Measurements from ENCODE around the gene ERVFRD-1.

ERVFRD-1 gene

GRCh38 chr6:11110921-11111768 is at the start of gene ERVFRD-1:
Gene ERVFRD-1 (minus strand): TSS chr6:11111725. CDS start chr6:11105310, 6,415 bp downstream.
- FAIRE-seq (no peak), DNase-seq (ENCODE audit: insufficient read length, low spot score) (no peak)
- TF ChIP-seq POLR2A (IDR thresholded peaks at IDR 0.05; ENCODE audit: low read depth, low read length): no peak

GRCh38 chr6:11160199-11160598 is 48.7 kb upstream of the ERVFRD-1 start:
- no peak for FAIRE-seq

GRCh38 chr6:11155589-11155988 is 44.1 kb upstream of the ERVFRD-1 start:
- FAIRE-seq: no peak
- TF ChIP-seq POLR2A (IDR thresholded peaks at IDR 0.05; ENCODE audit: low read depth, low read length): no peak

More at GRCh38 chr6:11160199-11160598, 48.7 kb upstream of the ERVFRD-1 start:
- TF ChIP-seq POLR2A (IDR thresholded peaks at IDR 0.05; ENCODE audit: low read depth, low read length): no peak
- no peak for DNase-seq (ENCODE audit: insufficient read length, low spot score)

GRCh38 chr6:11153447-11153846 is 41.9 kb upstream of the ERVFRD-1 start:
- DNase-seq (ENCODE audit: insufficient read length, low spot score) (no peak), FAIRE-seq (no peak)
- no peak for TF ChIP-seq POLR2A (IDR thresholded peaks at IDR 0.05; ENCODE audit: low read depth, low read length)

More at GRCh38 chr6:11155589-11155988, 44.1 kb upstream of the ERVFRD-1 start:
- DNase-seq (ENCODE audit: insufficient read length, low spot score): no peak

GRCh38 chr6:11152581-11152980 is 41.1 kb upstream of the ERVFRD-1 start:
- no peak for TF ChIP-seq POLR2A (IDR thresholded peaks at IDR 0.05; ENCODE audit: low read depth, low read length)
- no peak for DNase-seq (ENCODE audit: insufficient read length, low spot score)
- FAIRE-seq: no peak

- FAIRE-seq (no peak), DNase-seq (ENCODE audit: insufficient read length, low spot score) (no peak)
- TF ChIP-seq POLR2A (IDR thresholded peaks at IDR 0.05; ENCODE audit: low read depth, low read length): no peak
These were observed 40.0 kb upstream of the ERVFRD-1 start for GRCh38 chr6:11151488-11151887.

- no peak for DNase-seq (ENCODE audit: insufficient read length, low spot score)
- no peak for TF ChIP-seq POLR2A (IDR thresholded peaks at IDR 0.05; ENCODE audit: low read depth, low read length)
These were observed 38.0 kb upstream of the ERVFRD-1 start for GRCh38 chr6:11149551-11149950.

GRCh38 chr6:11146117-11146826 is 34.7 kb upstream of the ERVFRD-1 start:
- FAIRE-seq (no peak), DNase-seq (ENCODE audit: insufficient read length, low spot score) (no peak)
- TF ChIP-seq POLR2A (IDR thresholded peaks at IDR 0.05; ENCODE audit: low read depth, low read length): no peak

More at GRCh38 chr6:11149551-11149950, 38.0 kb upstream of the ERVFRD-1 start:
- FAIRE-seq: no peak

- no peak for TF ChIP-seq POLR2A (IDR thresholded peaks at IDR 0.05; ENCODE audit: low read depth, low read length)
- DNase-seq (ENCODE audit: insufficient read length, low spot score) (peak; percentile 50), FAIRE-seq (peak; percentile 83)
These were observed 32.9 kb upstream of the ERVFRD-1 start for GRCh38 chr6:11144393-11144851.

GRCh38 chr6:11143394-11144371 is 32.2 kb upstream of the ERVFRD-1 start:
- DNase-seq (ENCODE audit: insufficient read length, low spot score) (peak; percentile 58), FAIRE-seq (peak; percentile 89)

GRCh38 chr6:11142296-11143027 is 30.9 kb upstream of the ERVFRD-1 start:
- TF ChIP-seq POLR2A (IDR thresholded peaks at IDR 0.05; ENCODE audit: low read depth, low read length): no peak
- no peak for FAIRE-seq
- DNase-seq (ENCODE audit: insufficient read length, low spot score): no peak

More at GRCh38 chr6:11143394-11144371, 32.2 kb upstream of the ERVFRD-1 start:
- no peak for TF ChIP-seq POLR2A (IDR thresholded peaks at IDR 0.05; ENCODE audit: low read depth, low read length)

- FAIRE-seq (no peak), DNase-seq (ENCODE audit: insufficient read length, low spot score) (no peak)
- TF ChIP-seq POLR2A (IDR thresholded peaks at IDR 0.05; ENCODE audit: low read depth, low read length): no peak
These were observed 29.8 kb upstream of the ERVFRD-1 start for GRCh38 chr6:11141295-11141694.

- no peak for DNase-seq (ENCODE audit: insufficient read length, low spot score)
- FAIRE-seq: no peak
- no peak for TF ChIP-seq POLR2A (IDR thresholded peaks at IDR 0.05; ENCODE audit: low read depth, low read length)
These were observed 28.5 kb upstream of the ERVFRD-1 start for GRCh38 chr6:11140056-11140455.

Measured in H54 (cell line).